Liver (tissue), 3 donors: Measurements from ENCODE around the gene PCMTD2.

Experiments used
- ATF3 ChIP-seq: IDR thresholded peaks from 2 replicates; pipeline ENCODE4 v1.6.1; 2016; ENCODE audit warnings: antibody characterized with exemption
- CTCF ChIP-seq: fragments of 150-350 bp; IDR thresholded peaks from 2 replicates; pipeline ENCODE4 v1.5.1; 2017; ENCODE audit warnings: improper control_type of control experiment, low read depth, low read length; ENCODE audit not compliant: missing input control
- EGR1 ChIP-seq, 2 donors: IDR thresholded peaks; 2 replicates each; pipeline ENCODE4 v1.6.1; 2016 to 2018; ENCODE audit warnings: antibody characterized with exemption in 2 of 2, low read depth in 2 of 2
- FOXA1 ChIP-seq: IDR thresholded peaks from 2 replicates; pipeline ENCODE4 v1.6.1; 2016; ENCODE audit warnings: antibody characterized with exemption
- GABPA ChIP-seq, 2 donors: IDR thresholded peaks in 1 of 2; conservative IDR thresholded peaks in 1 of 2; 2 replicates each; pipeline ENCODE4 v1.6.1; 2016; ENCODE audit warnings: antibody characterized with exemption in 2 of 2, mild to moderate bottlenecking in 1 of 2, moderate library complexity in 1 of 2
- HNF4A ChIP-seq, 2 donors: conservative IDR thresholded peaks; 2 replicates each; pipeline ENCODE4 v1.6.1; 2016; ENCODE audit warnings: antibody characterized with exemption in 2 of 2, mild to moderate bottlenecking in 2 of 2
- HNF4G ChIP-seq: IDR thresholded peaks from 2 replicates; pipeline ENCODE4 v1.6.1; 2016; ENCODE audit warnings: antibody characterized with exemption
- MAX ChIP-seq: IDR thresholded peaks from 2 replicates; pipeline ENCODE4 v1.6.1; 2016; ENCODE audit warnings: antibody characterized with exemption
- RAD21 ChIP-seq, 2 donors: IDR thresholded peaks; 2 replicates each; pipeline ENCODE4 v1.6.1; 2016; ENCODE audit warnings: antibody characterized with exemption in 2 of 2, mild to moderate bottlenecking in 2 of 2
- REST ChIP-seq: IDR thresholded peaks from 2 replicates; pipeline ENCODE4 v1.6.1; 2016; ENCODE audit warnings: antibody characterized with exemption, mild to moderate bottlenecking
- SP1 ChIP-seq: IDR thresholded peaks from 2 replicates; pipeline ENCODE4 v1.6.1; 2018; ENCODE audit warnings: antibody characterized with exemption, mild to moderate bottlenecking
- TAF1 ChIP-seq: conservative IDR thresholded peaks from 2 replicates; pipeline ENCODE4 v1.6.1; 2016; ENCODE audit warnings: antibody characterized with exemption, mild to moderate bottlenecking
- YY1 ChIP-seq: IDR thresholded peaks from 2 replicates; pipeline ENCODE4 v1.6.1; 2016; ENCODE audit warnings: antibody characterized with exemption, mild to moderate bottlenecking
- ZBTB33 ChIP-seq: IDR thresholded peaks from 2 replicates; pipeline ENCODE4 v1.6.1; 2016; ENCODE audit warnings: antibody characterized with exemption
- donor health status: healthy.
- donor health status: healthy.

GRCh38 chr20:64261138-64261537, 5.6 kb downstream of the PCMTD2 start:
- no peak for TF ChIP-seq CTCF
- TF ChIP-seq REST: no peak
- TF ChIP-seq ZBTB33: no peak
- no peak for TF ChIP-seq TAF1
- TF ChIP-seq EGR1 (IDR thresholded peaks at IDR 0.05; ENCODE audit: low read depth in 2 of 2): no peak
- peak in 1 of 2 donors; percentile 22 for TF ChIP-seq GABPA (IDR thresholded peaks at IDR 0.05 in 1 of 2, conservative IDR thresholded peaks at IDR 0.05 in 1 of 2)
- no peak for TF ChIP-seq HNF4A (conservative IDR thresholded peaks at IDR 0.05)
- no peak for TF ChIP-seq MAX
- TF ChIP-seq ATF3: no peak
- no peak for TF ChIP-seq YY1
- TF ChIP-seq FOXA1: no peak
- peak in 1 of 2 donors; percentile 23 for TF ChIP-seq RAD21 (IDR thresholded peaks at IDR 0.05)
- TF ChIP-seq HNF4G: no peak
- TF ChIP-seq SP1: peak; percentile 55
